HCT116 (cell line): ENCODE measurements around the gene CCDC69. TPM values are rescaled to one million over a fixed set of nuclear protein-coding genes. Genes with fewer than 3 reads are reported as not detected.

Experiments used
- ATAC-seq: fragments of 200-7000 bp; cut with Tn5 transposase; 2 replicates; pipeline ENCODE4 v1.9.1; 2020; ENCODE audit warnings: mild to moderate bottlenecking, moderate library complexity
- BruUV-seq: library from RNA; stranded (reverse); fragments of 400-500 nt; replicated peaks from 2 replicates; lab custom pipeline; 2021; lab: Mats Ljungman, UMichigan
- CTCF ChIA-PET: fragments of 300-600 bp; sonication (Branson Sonifier 250); formaldehyde crosslinking; loops from one replicate; lab custom pipeline; 2021; ENCODE audit warnings: antibody characterized with exemption; lab: Charles Lee
- POLR2A ChIA-PET: fragments of 300-600, 350-600 bp; sonication (Branson Sonifier 250); formaldehyde crosslinking; loops from one replicate; lab custom pipeline; 2021; ENCODE audit warnings: antibody characterized with exemption; lab: Charles Lee
- RAD21 ChIA-PET, 2 experiments: fragments of 300-600 bp; sonication (Branson Sonifier 250); formaldehyde crosslinking; loops; one replicate each; lab custom pipeline; 2023; ENCODE audit warnings: low total read pairs in 2 of 2; ENCODE audit not compliant: uncharacterized antibody in 2 of 2, unreplicated experiment in 2 of 2, low non-redundant PET in 1 of 2; lab: Charles Lee
- DNase-seq: peaks from one replicate; pipeline ENCODE4 v3.0.0-alpha.2; 2010; ENCODE audit warnings: low read depth, low spot score
- H2AFZ ChIP-seq: fragments of 200-600 bp; shearing (Covaris generic), sonication (generic); 2 replicates; pipeline ENCODE4 v1.6.1; 2017; ENCODE audit warnings: low read depth, mixed run types, mixed read lengths, antibody characterized with exemption, low read length; ENCODE audit not compliant: poor library complexity, severe bottlenecking
- H3K27ac ChIP-seq: 2 replicates; pipeline ENCODE4 v1.5.1; 2012; ENCODE audit warnings: low read depth, low read length
- H3K27me3 ChIP-seq: fragments of 200-600 bp; sonication (generic); 2 replicates; pipeline ENCODE4 v1.6.1; 2016; ENCODE audit warnings: mixed run types, low read length, mixed read lengths; ENCODE audit not compliant: insufficient read depth
- H3K36me3 ChIP-seq, 2 experiments: fragments of 200-500 bp in 1 of 2; fragments of 200-600 bp in 1 of 2; sonication (Bioruptor generic) in 1 of 2; sonication (generic) in 1 of 2; 2 replicates each; pipeline versions ENCODE4 v1.5.1 to v1.6.1; 2014 to 2016; ENCODE audit warnings: low read length in 2 of 2, inconsistent platforms in 1 of 2, mixed read lengths in 1 of 2, mixed run types in 1 of 2; ENCODE audit not compliant: insufficient read depth in 2 of 2, control insufficient read depth in 1 of 2
- H3K4me1 ChIP-seq, 2 experiments: fragments of 200-600 bp in 1 of 2; sonication (generic) in 1 of 2; 2 replicates each; pipeline versions ENCODE4 v1.5.1 to v1.6.1; 2012 to 2017; ENCODE audit warnings: low read length in 2 of 2, inconsistent platforms in 1 of 2, mild to moderate bottlenecking in 1 of 2, mixed read lengths in 1 of 2, mixed run types in 1 of 2, moderate library complexity in 1 of 2; ENCODE audit not compliant: insufficient read depth in 2 of 2, control insufficient read depth in 1 of 2
- H3K4me2 ChIP-seq: fragments of 200-600 bp; sonication (generic); 2 replicates; pipeline ENCODE4 v1.6.1; 2017; ENCODE audit warnings: mixed run types, low read length, mixed read lengths
- H3K4me3 ChIP-seq, 2 experiments: fragments of 200-600 bp in 1 of 2; sonication (generic) in 1 of 2; replicated peaks in 1 of 2; 2 replicates each; pipeline ENCODE4 v1.5.1; 2011 to 2016; ENCODE audit warnings: low read length in 2 of 2, control low read depth in 1 of 2, low read depth in 1 of 2, mild to moderate bottlenecking in 1 of 2, mixed read lengths in 1 of 2, mixed run types in 1 of 2
- H3K79me2 ChIP-seq: fragments of 200-600 bp; sonication (generic); 2 replicates; pipeline ENCODE4 v1.6.1; 2017; ENCODE audit warnings: mild to moderate bottlenecking, mixed run types, low read length, moderate library complexity, mixed read lengths; ENCODE audit not compliant: insufficient read depth
- H3K9ac ChIP-seq: fragments of 200-600 bp; sonication (generic); 2 replicates; pipeline ENCODE4 v1.6.1; 2016; ENCODE audit warnings: low read length, mixed read lengths
- H3K9me2 ChIP-seq: fragments of 200-600 bp; sonication (generic), shearing (Covaris generic); 2 replicates; pipeline ENCODE4 v1.6.1; 2017; ENCODE audit warnings: mixed run types, mild to moderate bottlenecking, moderate library complexity; ENCODE audit not compliant: insufficient read depth
- H3K9me3 ChIP-seq, 2 experiments: fragments of 200-500 bp in 1 of 2; fragments of 200-600 bp in 1 of 2; sonication (Bioruptor generic) in 1 of 2; sonication (generic) in 1 of 2; 2 replicates each; pipeline ENCODE4 v1.6.1; 2014 to 2017; ENCODE audit warnings: low read length in 2 of 2, mixed read lengths in 2 of 2, inconsistent platforms in 1 of 2, low read depth in 1 of 2, mild to moderate bottlenecking in 1 of 2, mixed run types in 1 of 2, moderate library complexity in 1 of 2; ENCODE audit not compliant: control insufficient read depth in 1 of 2, insufficient read depth in 1 of 2
- H4K20me1 ChIP-seq: fragments of 200-600 bp; sonication (generic), shearing (Covaris generic); 2 replicates; pipeline ENCODE4 v1.6.1; 2017; ENCODE audit warnings: mixed run types, mild to moderate bottlenecking, moderate library complexity; ENCODE audit not compliant: insufficient read depth
- CEBPB ChIP-seq: IDR thresholded peaks from 2 replicates; pipeline ENCODE4 v1.6.1; 2012; ENCODE audit warnings: low read depth
- EGR1 ChIP-seq: IDR thresholded peaks from 2 replicates; pipeline ENCODE4 v1.6.1; 2012; ENCODE audit warnings: low read depth
- EZH2 ChIP-seq: fragments of 200-600 bp; sonication (generic); IDR thresholded peaks from 2 replicates; pipeline ENCODE4 v1.6.1; 2017; ENCODE audit warnings: antibody characterized with exemption, mixed run types
- POLR2A ChIP-seq: IDR thresholded peaks from 2 replicates; pipeline ENCODE4 v1.7.0; 2011; ENCODE audit warnings: borderline replicate concordance; ENCODE audit not compliant: insufficient read depth, insufficient read length; ENCODE audit errors: extremely low read depth
- POLR2AphosphoS5 ChIP-seq: IDR thresholded peaks from 2 replicates; pipeline ENCODE4 v1.6.1; 2011; ENCODE audit warnings: mild to moderate bottlenecking, low read depth, low read length, moderate library complexity
- SP1 ChIP-seq: IDR thresholded peaks from 2 replicates; pipeline ENCODE4 v1.6.1; 2012; ENCODE audit warnings: low read depth
- ZNF274 ChIP-seq: fragments of 200-500 bp; sonication (Bioruptor generic); IDR thresholded peaks from 2 replicates; pipeline ENCODE4 v1.6.1; 2014; ENCODE audit warnings: mild to moderate bottlenecking, low read depth, low read length, inconsistent platforms
- intact Hi-C: fragments of 100-400 bp; cut with micrococcal nuclease; formaldehyde crosslinking; loops from 2 replicates; pipeline ENCODE4 v1.10.0; 2022
- total RNA-seq: library from RNA; stranded (reverse); gene quantifications from one replicate; pipeline ENCODE4 v1.2.1, GENCODE V29; 2021; ENCODE audit not compliant: unreplicated experiment
- TF ChIP-seq, protein P1 (sequence below), 3 experiments: fragments of 200-600 bp in 1 of 3; sonication (generic) in 1 of 3; IDR thresholded peaks in 2 of 3; conservative IDR thresholded peaks in 1 of 3; 2 replicates each; pipeline ENCODE4 v1.5.1; 2012 to 2017; ENCODE audit warnings: low read depth in 2 of 3, low read length in 2 of 3, antibody characterized with exemption in 1 of 3, borderline replicate concordance in 1 of 3, control low read depth in 1 of 3, mild to moderate bottlenecking in 1 of 3, mixed read lengths in 1 of 3, mixed run types in 1 of 3, moderate library complexity in 1 of 3; ENCODE audit not compliant: insufficient read depth in 1 of 3
- TF ChIP-seq, protein P2 (sequence below): IDR thresholded peaks from 2 replicates; pipeline ENCODE4 v1.6.1; 2012; ENCODE audit warnings: low read depth

The CCDC69 gene
- total RNA-seq, 1 experiment from 2014 or later: 4.3 TPM

DNA sequence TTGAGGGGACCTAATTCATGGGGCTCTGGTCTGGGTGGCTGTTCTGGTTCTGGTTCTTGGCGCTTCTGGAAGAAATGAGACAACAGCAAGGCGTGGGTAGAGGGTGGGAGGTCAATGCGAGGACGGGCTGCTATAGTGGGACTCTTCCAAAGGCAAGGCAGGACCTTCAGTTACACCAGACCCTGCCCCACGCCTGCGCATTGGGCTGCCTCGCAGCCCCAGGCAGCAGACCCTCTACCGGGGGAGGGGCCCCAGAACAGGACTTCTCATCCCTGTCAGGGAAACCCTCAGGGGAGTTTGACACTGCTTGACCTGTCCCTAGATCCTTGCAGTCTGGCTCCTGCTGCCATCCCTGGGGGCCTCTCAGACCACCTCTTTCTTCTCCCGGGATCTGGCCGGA, 18.5 kb downstream of the CCDC69 start:
- ChIA-PET RAD21 (no interaction called here), POLR2A (no interaction called here)
- no peak overlapping the region for H2AFZ ChIP-seq
- no peaks in the 10 kb centered on the region for H3K79me2 ChIP-seq
- H3K9ac ChIP-seq: no peak overlapping the region
- H3K4me3 ChIP-seq: no peak overlapping the region
- intact Hi-C loops: no loop called here
- H3K4me2 ChIP-seq: no peak overlapping the region
- no peaks in the 10 kb centered on the region for H3K9me3 ChIP-seq
- no peaks in the 10 kb centered on the region for H3K36me3 ChIP-seq
- H3K4me1 ChIP-seq: peaks cover 10 to 11% of the 10 kb centered on the region in 2 experiments
- ATAC-seq: no peak
- no peaks in the 10 kb centered on the region for H3K9me2 ChIP-seq
- H3K27ac ChIP-seq: no peak overlapping the region
- TF ChIP-seq, protein P1, sequence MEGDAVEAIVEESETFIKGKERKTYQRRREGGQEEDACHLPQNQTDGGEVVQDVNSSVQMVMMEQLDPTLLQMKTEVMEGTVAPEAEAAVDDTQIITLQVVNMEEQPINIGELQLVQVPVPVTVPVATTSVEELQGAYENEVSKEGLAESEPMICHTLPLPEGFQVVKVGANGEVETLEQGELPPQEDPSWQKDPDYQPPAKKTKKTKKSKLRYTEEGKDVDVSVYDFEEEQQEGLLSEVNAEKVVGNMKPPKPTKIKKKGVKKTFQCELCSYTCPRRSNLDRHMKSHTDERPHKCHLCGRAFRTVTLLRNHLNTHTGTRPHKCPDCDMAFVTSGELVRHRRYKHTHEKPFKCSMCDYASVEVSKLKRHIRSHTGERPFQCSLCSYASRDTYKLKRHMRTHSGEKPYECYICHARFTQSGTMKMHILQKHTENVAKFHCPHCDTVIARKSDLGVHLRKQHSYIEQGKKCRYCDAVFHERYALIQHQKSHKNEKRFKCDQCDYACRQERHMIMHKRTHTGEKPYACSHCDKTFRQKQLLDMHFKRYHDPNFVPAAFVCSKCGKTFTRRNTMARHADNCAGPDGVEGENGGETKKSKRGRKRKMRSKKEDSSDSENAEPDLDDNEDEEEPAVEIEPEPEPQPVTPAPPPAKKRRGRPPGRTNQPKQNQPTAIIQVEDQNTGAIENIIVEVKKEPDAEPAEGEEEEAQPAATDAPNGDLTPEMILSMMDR (IDR thresholded peaks at IDR 0.05 in 2 of 3, conservative IDR thresholded peaks at IDR 0.05 in 1 of 3; ENCODE audit: borderline replicate concordance in 1 of 3, insufficient read depth in 1 of 3, low read depth in 2 of 3, low read length in 2 of 3): no peak
- TF ChIP-seq CEBPB (no peak), SP1 (no peak)
- TF ChIP-seq, all 23 proteins: peak for 0
- no TSS peak for BruUV-seq
- H3K27me3 ChIP-seq: no peaks in the 10 kb centered on the region
- DNase-seq: no peak
- CTCF ChIA-PET: no interaction called here
- H4K20me1 ChIP-seq: no peaks in the 10 kb centered on the region

DNA sequence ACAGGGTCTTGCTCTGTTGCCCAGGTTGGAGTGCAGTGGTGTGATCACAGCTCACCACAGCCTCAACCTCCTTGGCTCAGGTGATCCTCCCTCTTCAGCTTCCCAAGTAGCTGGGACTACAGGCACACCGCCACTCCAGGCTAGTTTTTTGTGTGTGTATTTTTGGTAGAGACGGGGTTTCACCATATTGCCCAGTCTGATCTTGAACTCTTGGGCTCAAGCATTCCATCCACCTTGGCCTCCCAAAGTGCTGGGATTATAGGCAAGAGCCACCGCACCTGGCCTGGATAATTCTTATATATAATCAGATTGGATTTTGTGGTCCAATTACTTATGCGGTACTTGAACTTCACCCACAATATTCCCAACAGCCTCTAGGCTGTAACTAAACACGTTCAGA, 19.8 kb downstream of the CCDC69 start:
- no peak for TF ChIP-seq EGR1
- no peak for TF ChIP-seq ZNF274
- no peak for TF ChIP-seq EZH2
- TF ChIP-seq, protein P2, sequence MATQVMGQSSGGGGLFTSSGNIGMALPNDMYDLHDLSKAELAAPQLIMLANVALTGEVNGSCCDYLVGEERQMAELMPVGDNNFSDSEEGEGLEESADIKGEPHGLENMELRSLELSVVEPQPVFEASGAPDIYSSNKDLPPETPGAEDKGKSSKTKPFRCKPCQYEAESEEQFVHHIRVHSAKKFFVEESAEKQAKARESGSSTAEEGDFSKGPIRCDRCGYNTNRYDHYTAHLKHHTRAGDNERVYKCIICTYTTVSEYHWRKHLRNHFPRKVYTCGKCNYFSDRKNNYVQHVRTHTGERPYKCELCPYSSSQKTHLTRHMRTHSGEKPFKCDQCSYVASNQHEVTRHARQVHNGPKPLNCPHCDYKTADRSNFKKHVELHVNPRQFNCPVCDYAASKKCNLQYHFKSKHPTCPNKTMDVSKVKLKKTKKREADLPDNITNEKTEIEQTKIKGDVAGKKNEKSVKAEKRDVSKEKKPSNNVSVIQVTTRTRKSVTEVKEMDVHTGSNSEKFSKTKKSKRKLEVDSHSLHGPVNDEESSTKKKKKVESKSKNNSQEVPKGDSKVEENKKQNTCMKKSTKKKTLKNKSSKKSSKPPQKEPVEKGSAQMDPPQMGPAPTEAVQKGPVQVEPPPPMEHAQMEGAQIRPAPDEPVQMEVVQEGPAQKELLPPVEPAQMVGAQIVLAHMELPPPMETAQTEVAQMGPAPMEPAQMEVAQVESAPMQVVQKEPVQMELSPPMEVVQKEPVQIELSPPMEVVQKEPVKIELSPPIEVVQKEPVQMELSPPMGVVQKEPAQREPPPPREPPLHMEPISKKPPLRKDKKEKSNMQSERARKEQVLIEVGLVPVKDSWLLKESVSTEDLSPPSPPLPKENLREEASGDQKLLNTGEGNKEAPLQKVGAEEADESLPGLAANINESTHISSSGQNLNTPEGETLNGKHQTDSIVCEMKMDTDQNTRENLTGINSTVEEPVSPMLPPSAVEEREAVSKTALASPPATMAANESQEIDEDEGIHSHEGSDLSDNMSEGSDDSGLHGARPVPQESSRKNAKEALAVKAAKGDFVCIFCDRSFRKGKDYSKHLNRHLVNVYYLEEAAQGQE: no peak
- TF ChIP-seq POLR2A: no peak
- TF ChIP-seq, protein P1 (IDR thresholded peaks at IDR 0.05 in 2 of 3, conservative IDR thresholded peaks at IDR 0.05 in 1 of 3; ENCODE audit: borderline replicate concordance in 1 of 3, insufficient read depth in 1 of 3, low read depth in 2 of 3, low read length in 2 of 3): no peak
- no peak for TF ChIP-seq POLR2AphosphoS5
- ChIA-PET POLR2A (no interaction called here), RAD21 (no interaction called here), CTCF (no interaction called here)
- ATAC-seq (no peak), DNase-seq (no peak)
- H3K9ac ChIP-seq: no peak overlapping the region
- H2AFZ ChIP-seq: no peak overlapping the region
- no peaks in the 10 kb centered on the region for H3K9me3 ChIP-seq
- no peak overlapping the region for H3K27ac ChIP-seq
- peaks cover 10 to 11% of the 10 kb centered on the region in 2 experiments for H3K4me1 ChIP-seq
- H3K79me2 ChIP-seq: no peaks in the 10 kb centered on the region
- no peaks in the 10 kb centered on the region for H3K9me2 ChIP-seq
- no TSS peak for BruUV-seq
- no peaks in the 10 kb centered on the region for H3K36me3 ChIP-seq
- H4K20me1 ChIP-seq: no peaks in the 10 kb centered on the region
- H3K4me3 ChIP-seq: no peak overlapping the region
- no peaks in the 10 kb centered on the region for H3K27me3 ChIP-seq
- H3K4me2 ChIP-seq: no peak overlapping the region
- intact Hi-C loops: no loop called here
